Measurements from ENCODE around the gene C17orf50. TPM values are rescaled to one million over a fixed set of nuclear protein-coding genes. Genes with fewer than 3 reads are reported as not detected.

The C17orf50 gene
- total RNA-seq, 1 experiment from 2014 or later = not detected

DNA sequence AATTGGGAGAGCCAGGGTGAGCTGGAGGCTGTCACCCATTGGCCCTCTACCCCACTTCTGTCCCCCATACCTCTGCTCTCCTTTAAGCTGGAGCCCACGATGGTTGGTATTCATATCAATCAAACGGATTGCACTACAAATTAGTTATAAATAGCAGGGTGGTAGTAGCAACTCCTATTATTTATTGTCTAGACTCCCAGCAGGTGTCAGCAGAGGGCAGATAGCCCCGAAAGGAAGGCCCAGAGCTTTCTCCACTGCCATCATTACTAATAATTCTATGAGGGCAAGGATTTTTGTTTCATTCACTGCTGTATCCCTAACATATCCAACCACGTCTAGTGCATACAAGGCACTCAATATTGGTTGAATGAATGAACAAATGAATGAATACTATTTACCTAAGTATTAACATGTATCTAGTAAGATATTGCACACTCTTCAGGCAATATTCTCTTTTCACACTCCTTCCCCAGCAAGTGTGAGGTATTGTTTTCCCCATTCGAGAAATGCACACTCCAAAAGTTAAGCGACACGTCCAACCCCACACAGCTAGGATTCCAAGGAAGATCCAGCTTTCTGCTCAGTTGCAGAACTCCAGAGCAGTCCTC lies 6.3 kb downstream of the C17orf50 start:
- Histone ChIP-seq H3K4me3 (no peak overlapping the region), H3K9me2 (ENCODE audit: insufficient read depth) (no peaks in the 10 kb centered on the region), H2AFZ (no peak overlapping the region), H3K4me2 (no peak overlapping the region), H3F3A (ENCODE audit: insufficient read depth, low read depth) (no peaks in the 10 kb centered on the region), H3K4me1 (replicated peaks; ENCODE audit: insufficient read depth) (no peaks in the 10 kb centered on the region), H3K27me3 (ENCODE audit: insufficient read depth, low read depth) (peaks cover 37% of the 10 kb centered on the region), H3K27ac (no peak overlapping the region), H4K20me1 (ENCODE audit: insufficient read depth) (no peaks in the 10 kb centered on the region), H3K79me2 (ENCODE audit: low read depth) (no peaks in the 10 kb centered on the region), H3K9me3 (ENCODE audit: insufficient read depth, low read depth) (no peaks in the 10 kb centered on the region), H3K36me3 (ENCODE audit: low read depth) (no peaks in the 10 kb centered on the region)
- TF ChIP-seq, protein P1, sequence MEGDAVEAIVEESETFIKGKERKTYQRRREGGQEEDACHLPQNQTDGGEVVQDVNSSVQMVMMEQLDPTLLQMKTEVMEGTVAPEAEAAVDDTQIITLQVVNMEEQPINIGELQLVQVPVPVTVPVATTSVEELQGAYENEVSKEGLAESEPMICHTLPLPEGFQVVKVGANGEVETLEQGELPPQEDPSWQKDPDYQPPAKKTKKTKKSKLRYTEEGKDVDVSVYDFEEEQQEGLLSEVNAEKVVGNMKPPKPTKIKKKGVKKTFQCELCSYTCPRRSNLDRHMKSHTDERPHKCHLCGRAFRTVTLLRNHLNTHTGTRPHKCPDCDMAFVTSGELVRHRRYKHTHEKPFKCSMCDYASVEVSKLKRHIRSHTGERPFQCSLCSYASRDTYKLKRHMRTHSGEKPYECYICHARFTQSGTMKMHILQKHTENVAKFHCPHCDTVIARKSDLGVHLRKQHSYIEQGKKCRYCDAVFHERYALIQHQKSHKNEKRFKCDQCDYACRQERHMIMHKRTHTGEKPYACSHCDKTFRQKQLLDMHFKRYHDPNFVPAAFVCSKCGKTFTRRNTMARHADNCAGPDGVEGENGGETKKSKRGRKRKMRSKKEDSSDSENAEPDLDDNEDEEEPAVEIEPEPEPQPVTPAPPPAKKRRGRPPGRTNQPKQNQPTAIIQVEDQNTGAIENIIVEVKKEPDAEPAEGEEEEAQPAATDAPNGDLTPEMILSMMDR (conservative IDR thresholded peaks at IDR 0.05) = peak; percentile 77
- no peak for TF ChIP-seq EZH2 (IDR thresholded peaks at IDR 0.05; ENCODE audit: low read depth)
- intact Hi-C loops (cut with micrococcal nuclease; ENCODE audit: unreplicated experiment) = loop anchor here (1.0 kb wide), 1 partner anchor 37 kb away; no protein-coding TSS in a partner anchor
- POLR2A ChIA-PET (ENCODE audit: unreplicated experiment) = interaction anchor here (1.3 kb wide), 1 partner anchor 42 kb away, joined by 5 read pairs; the partner anchor contains the start of gene TAF15
- DNase-seq = peak in 1 of 2 experiments; percentile 44
- CTCF ChIA-PET = interaction anchor here (0.6 to 1.1 kb wide), 3 partner anchors 18 to 75 kb away, joined by 3 to 6 read pairs (median 3); partner anchors contain the start of gene TAF15
- BruUV-seq (replicated peaks) = no TSS peak

DNA sequence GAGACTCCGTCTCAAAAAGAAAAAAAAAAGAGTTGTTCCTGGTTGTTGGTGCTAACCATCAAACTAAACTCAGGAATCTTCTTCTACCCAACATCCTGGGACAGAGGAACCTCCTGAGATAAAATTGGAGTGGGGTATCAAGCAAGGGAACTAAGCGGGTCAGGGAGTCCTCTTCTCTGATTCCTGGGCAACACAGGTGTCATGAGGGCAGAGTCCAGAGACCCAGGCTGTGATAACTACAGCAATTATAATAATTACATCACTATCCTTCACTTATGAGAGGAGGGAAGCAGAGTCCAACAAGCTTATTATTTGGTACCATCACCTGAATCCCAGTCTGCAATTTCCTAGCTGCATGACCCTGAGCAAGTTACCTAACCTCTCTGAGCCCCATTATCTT lies 8.1 kb downstream of the C17orf50 start:
- no peaks in the 10 kb centered on the region for H3K9me3 ChIP-seq (ENCODE audit: insufficient read depth, low read depth)
- H2AFZ ChIP-seq = no peak overlapping the region
- H3K79me2 ChIP-seq (ENCODE audit: low read depth) = no peaks in the 10 kb centered on the region
- H3K4me2 ChIP-seq = no peak overlapping the region
- ChIA-PET POLR2A (ENCODE audit: unreplicated experiment) (no interaction called here), CTCF (interaction anchor here (0.5 kb wide), 1 partner anchor 17 kb away, joined by 12 read pairs; no protein-coding TSS in a partner anchor)
- no peak overlapping the region for H3K4me3 ChIP-seq
- peaks cover 49% of the 10 kb centered on the region for H3K27me3 ChIP-seq (ENCODE audit: insufficient read depth, low read depth)
- no TSS peak for BruUV-seq (replicated peaks)
- H3F3A ChIP-seq (ENCODE audit: insufficient read depth, low read depth) = no peaks in the 10 kb centered on the region
- TF ChIP-seq, protein P1 (conservative IDR thresholded peaks at IDR 0.05) = no peak
- no peak for TF ChIP-seq EZH2 (IDR thresholded peaks at IDR 0.05; ENCODE audit: low read depth)
- intact Hi-C loops (cut with micrococcal nuclease; ENCODE audit: unreplicated experiment) = no loop called here
- no peaks in the 10 kb centered on the region for H3K36me3 ChIP-seq (ENCODE audit: low read depth)
- H3K9me2 ChIP-seq (ENCODE audit: insufficient read depth) = no peaks in the 10 kb centered on the region
- no peaks in the 10 kb centered on the region for H4K20me1 ChIP-seq (ENCODE audit: insufficient read depth)
- H3K27ac ChIP-seq = no peak overlapping the region
- no peak for DNase-seq
- H3K4me1 ChIP-seq (replicated peaks; ENCODE audit: insufficient read depth) = no peaks in the 10 kb centered on the region

DNA sequence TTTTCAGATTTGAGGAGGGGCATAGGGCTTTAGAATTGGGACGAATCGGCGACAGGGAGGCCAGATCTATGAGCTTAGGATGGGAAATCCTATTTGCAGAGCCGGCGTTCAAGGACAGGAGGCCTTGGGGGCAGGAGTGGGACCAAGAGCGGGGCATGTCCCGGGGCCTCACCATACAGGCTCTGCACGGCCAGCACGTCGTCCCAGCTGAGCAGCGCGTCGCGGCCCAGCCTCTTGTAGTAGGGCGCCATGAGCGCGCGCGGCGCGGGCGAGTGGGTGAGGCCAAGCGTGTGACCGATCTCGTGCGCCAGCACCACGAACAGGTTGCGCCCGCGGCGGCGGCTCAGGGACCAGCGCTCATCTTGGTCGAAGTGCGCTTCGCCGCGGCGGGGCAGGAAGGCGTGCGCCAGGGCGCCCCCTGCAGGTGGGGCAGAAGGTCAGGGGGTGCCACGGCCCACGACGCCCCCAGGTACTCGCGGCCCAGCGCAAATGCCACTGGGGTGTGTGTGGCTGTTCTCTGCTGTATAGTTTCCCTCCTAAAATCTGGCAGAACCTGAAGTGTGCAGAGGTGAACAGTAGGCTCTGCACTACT lies 9.3 kb downstream of the C17orf50 start:
- H3K36me3 ChIP-seq (ENCODE audit: low read depth) = no peaks in the 10 kb centered on the region
- TF ChIP-seq, protein P1 (conservative IDR thresholded peaks at IDR 0.05) = no peak
- TF ChIP-seq EZH2 (IDR thresholded peaks at IDR 0.05; ENCODE audit: low read depth) = no peak
- H4K20me1 ChIP-seq (ENCODE audit: insufficient read depth) = no peaks in the 10 kb centered on the region
- H3K9me3 ChIP-seq (ENCODE audit: insufficient read depth, low read depth) = no peaks in the 10 kb centered on the region
- no peak for DNase-seq
- ChIA-PET CTCF (interaction anchor here (0.5 kb wide), 1 partner anchor 17 kb away, joined by 3 read pairs; no protein-coding TSS in a partner anchor), POLR2A (ENCODE audit: unreplicated experiment) (interaction anchor here (1.0 kb wide), 1 partner anchor 73 kb away, joined by 3 read pairs; no protein-coding TSS in a partner anchor)
- intact Hi-C loops (cut with micrococcal nuclease; ENCODE audit: unreplicated experiment) = no loop called here
- BruUV-seq (replicated peaks) = no TSS peak
- no peaks in the 10 kb centered on the region for H3F3A ChIP-seq (ENCODE audit: insufficient read depth, low read depth)
- no peaks in the 10 kb centered on the region for H3K79me2 ChIP-seq (ENCODE audit: low read depth)
- H2AFZ ChIP-seq = no peak overlapping the region
- no peak overlapping the region for H3K4me2 ChIP-seq
- H3K27me3 ChIP-seq (ENCODE audit: insufficient read depth, low read depth) = peaks cover 43% of the 10 kb centered on the region
- no peaks in the 10 kb centered on the region for H3K9me2 ChIP-seq (ENCODE audit: insufficient read depth)
- no peak overlapping the region for H3K27ac ChIP-seq
- no peak overlapping the region for H3K4me3 ChIP-seq
- no peaks in the 10 kb centered on the region for H3K4me1 ChIP-seq (replicated peaks; ENCODE audit: insufficient read depth)
